CD4-positive, alpha-beta T cell treated with Interleukin-17A for 1 hour (primary cell): ENCODE results near the gene GPR25.

Source experiments
- DNase-seq: peaks from one replicate; pipeline ENCODE4 v3.0.0-alpha.2; 2020

Gene GPR25

GRCh38 chr1:200916681-200917080, 43.9 kb downstream of the GPR25 start:
- no peak for DNase-seq

- DNase-seq = no peak
These were observed 44.6 kb downstream of the GPR25 start for GRCh38 chr1:200917291-200917817.

- DNase-seq = no peak
These were observed 45.2 kb downstream of the GPR25 start for GRCh38 chr1:200918006-200918405.

GRCh38 chr1:200919386-200919785, 46.6 kb downstream of the GPR25 start:
- DNase-seq = no peak

GRCh38 chr1:200921571-200922110, 48.9 kb downstream of the GPR25 start:
- no peak for DNase-seq

GRCh38 chr1:200922406-200922805, 49.6 kb downstream of the GPR25 start:
- DNase-seq = no peak

GRCh38 chr1:200923601-200924000, 50.8 kb downstream of the GPR25 start:
- no peak for DNase-seq
